ENCODE data around the gene TMC1. TPM values are rescaled to one million over a fixed set of nuclear protein-coding genes. Genes with fewer than 3 reads are reported as not detected.

TMC1 gene
- total and polyA plus RNA-seq, 2 of the 13 experiments (the other 11 are each of a cell fraction or from before 2014, with no cell fraction given): 0.02 to 0.03 TPM

- in situ Hi-C loops (cut with HindIII; ENCODE audit: extremely low pct_ligation_motif_present, low pct_unique_long_range_greater_than_20kb): no loop called here
Observed at GRCh38 chr9:72494051-72494450, 27.4 kb upstream of the TMC1 start.

More at GRCh38 chr9:72494051-72494450, 27.4 kb upstream of the TMC1 start:
- Histone ChIP-seq H3K79me2 (ENCODE audit: insufficient read depth, low read length) (no peaks in the 10 kb centered on the region), H3K27me3 (ENCODE audit: control insufficient read depth in 1 of 2, insufficient read depth in 2 of 2, low read length in 2 of 2) (no peaks in the 10 kb centered on the region), H3K27ac (ENCODE audit: extremely low read length, insufficient read depth, low read length) (no peak overlapping the region), H3K9me3 (ENCODE audit: low read length) (no peaks in the 10 kb centered on the region), H3K36me3 (replicated peaks in 1 of 2; ENCODE audit: control insufficient read depth in 1 of 2, insufficient read depth in 2 of 2, low read length in 2 of 2) (no peaks in the 10 kb centered on the region), H2AFZ (ENCODE audit: low read length) (no peak overlapping the region), H4K20me1 (ENCODE audit: insufficient read depth, low read length) (no peaks in the 10 kb centered on the region), H3K4me2 (ENCODE audit: low read depth, low read length) (no peak overlapping the region), H3K9ac (ENCODE audit: insufficient read depth, low read depth, low read length) (no peak overlapping the region), H3K4me1 (ENCODE audit: insufficient read depth, low read length) (no peaks in the 10 kb centered on the region), H3K4me3 (replicated peaks in 1 of 3; ENCODE audit: insufficient read depth in 1 of 3, low read depth in 2 of 3, low read length in 3 of 3) (no peak overlapping the region)
- FAIRE-seq (no peak), DNase-seq (ENCODE audit: low spot score) (no peak), ATAC-seq (no peak)
- POLR2A ChIA-PET: no interaction called here
- intact Hi-C loops (cut with micrococcal nuclease; ENCODE audit: unreplicated experiment): no loop called here
- BruUV-seq (replicated peaks): no TSS peak
- CTCF ChIA-PET (ENCODE audit: low intra/inter-chr PET ratio, low total read pairs): no interaction called here
- TF ChIP-seq ATAD3A (CRISPR knock-in tag; IDR thresholded peaks at IDR 0.05) (no peak), TAF15 (IDR thresholded peaks at IDR 0.05; ENCODE audit: low read depth, low read length, poor library complexity, severe bottlenecking) (no peak), KAT8 (CRISPR knock-in tag; IDR thresholded peaks at IDR 0.05) (no peak), ARID4A (CRISPR knock-in tag; IDR thresholded peaks at IDR 0.05; ENCODE audit: borderline replicate concordance) (no peak), CBX2 (IDR thresholded peaks at IDR 0.05; ENCODE audit: low read depth, low read length) (no peak), CBX2 (CRISPR knock-in tag; IDR thresholded peaks at IDR 0.05; ENCODE audit: low read depth) (no peak), ZNF329 (CRISPR knock-in tag; IDR thresholded peaks at IDR 0.05; ENCODE audit: low read depth) (no peak), ZNF749 (CRISPR knock-in tag; IDR thresholded peaks at IDR 0.05; ENCODE audit: borderline replicate concordance) (no peak), TFDP2 (CRISPR knock-in tag; IDR thresholded peaks at IDR 0.05) (no peak), ZNF776 (CRISPR knock-in tag; IDR thresholded peaks at IDR 0.05) (no peak), SNAI1 (CRISPR knock-in tag; IDR thresholded peaks at IDR 0.05; ENCODE audit: borderline replicate concordance) (no peak), TBL1XR1 (IDR thresholded peaks at IDR 0.05; ENCODE audit: borderline replicate concordance, low read length, partially characterized antibody) (no peak), NR2F1 (CRISPR knock-in tag; IDR thresholded peaks at IDR 0.05) (no peak), ZNF639 (CRISPR knock-in tag; conservative IDR thresholded peaks at IDR 0.05) (no peak)

Measured in HepG2 (cell line).